Measurements from ENCODE around the gene RPUSD4. TPM values are rescaled to one million over a fixed set of nuclear protein-coding genes. Genes with fewer than 3 reads are reported as not detected.

Gene RPUSD4
- total RNA-seq, 1 experiment from 2014 or later = 40.1 TPM

DNA sequence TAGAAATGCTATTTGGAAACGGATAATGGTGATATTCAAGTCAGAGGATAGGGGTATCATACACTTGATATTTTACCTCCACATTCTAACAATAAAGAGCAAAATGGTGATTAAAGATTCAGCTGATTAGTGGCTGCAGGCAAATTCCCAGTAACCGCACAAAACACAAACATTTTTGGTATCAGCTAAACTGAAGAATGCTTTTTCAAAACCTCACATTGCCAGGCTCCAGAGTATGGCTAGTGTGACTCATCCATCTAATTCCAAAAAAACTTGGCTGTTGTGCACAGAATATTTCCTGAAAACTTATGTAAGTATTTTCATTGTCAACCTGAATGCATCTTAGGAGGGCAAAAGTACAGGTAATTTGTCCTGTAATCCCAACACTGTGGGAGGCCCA, 46.3 kb upstream of the RPUSD4 start (continued):
- TF ChIP-seq SIN3A (IDR thresholded peaks at IDR 0.05; ENCODE audit: low read depth) (no peak), POLR2AphosphoS5 (IDR thresholded peaks at IDR 0.05; ENCODE audit: low read depth, low read length) (no peak), EZH2phosphoT487 (IDR thresholded peaks at IDR 0.05; ENCODE audit: borderline replicate concordance) (no peak), CBX3 (IDR thresholded peaks at IDR 0.05; ENCODE audit: low read depth) (no peak), ELF1 (IDR thresholded peaks at IDR 0.05; ENCODE audit: borderline replicate concordance, low read depth) (no peak), ZFX (IDR thresholded peaks at IDR 0.05) (no peak)
- TF ChIP-seq, protein P1, sequence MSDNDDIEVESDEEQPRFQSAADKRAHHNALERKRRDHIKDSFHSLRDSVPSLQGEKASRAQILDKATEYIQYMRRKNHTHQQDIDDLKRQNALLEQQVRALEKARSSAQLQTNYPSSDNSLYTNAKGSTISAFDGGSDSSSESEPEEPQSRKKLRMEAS (IDR thresholded peaks at IDR 0.05) = no peak
- TF ChIP-seq, protein P2, sequence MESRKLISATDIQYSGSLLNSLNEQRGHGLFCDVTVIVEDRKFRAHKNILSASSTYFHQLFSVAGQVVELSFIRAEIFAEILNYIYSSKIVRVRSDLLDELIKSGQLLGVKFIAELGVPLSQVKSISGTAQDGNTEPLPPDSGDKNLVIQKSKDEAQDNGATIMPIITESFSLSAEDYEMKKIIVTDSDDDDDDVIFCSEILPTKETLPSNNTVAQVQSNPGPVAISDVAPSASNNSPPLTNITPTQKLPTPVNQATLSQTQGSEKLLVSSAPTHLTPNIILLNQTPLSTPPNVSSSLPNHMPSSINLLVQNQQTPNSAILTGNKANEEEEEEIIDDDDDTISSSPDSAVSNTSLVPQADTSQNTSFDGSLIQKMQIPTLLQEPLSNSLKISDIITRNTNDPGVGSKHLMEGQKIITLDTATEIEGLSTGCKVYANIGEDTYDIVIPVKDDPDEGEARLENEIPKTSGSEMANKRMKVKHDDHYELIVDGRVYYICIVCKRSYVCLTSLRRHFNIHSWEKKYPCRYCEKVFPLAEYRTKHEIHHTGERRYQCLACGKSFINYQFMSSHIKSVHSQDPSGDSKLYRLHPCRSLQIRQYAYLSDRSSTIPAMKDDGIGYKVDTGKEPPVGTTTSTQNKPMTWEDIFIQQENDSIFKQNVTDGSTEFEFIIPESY (IDR thresholded peaks at IDR 0.05; ENCODE audit: extremely low read depth, insufficient replicate concordance, low read length) = no peak

DNA sequence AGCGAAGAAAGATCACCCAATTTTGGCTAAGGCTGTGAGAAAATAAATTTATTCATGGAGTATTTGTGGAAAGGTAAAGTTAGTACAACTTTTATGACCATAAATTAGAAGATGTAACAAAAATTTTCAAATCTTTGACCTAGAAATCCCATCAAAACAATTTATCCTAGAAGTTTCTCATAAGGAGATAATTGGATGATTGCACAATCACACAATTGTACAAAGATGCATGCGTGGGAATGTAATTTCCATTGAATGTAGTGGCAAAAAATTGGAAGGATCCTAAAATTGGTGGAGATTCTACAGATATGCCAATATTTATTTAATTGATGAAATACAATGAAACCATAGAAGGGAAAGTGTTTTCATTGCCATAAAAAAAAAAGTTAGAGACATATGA, 45.7 kb upstream of the RPUSD4 start:
- ChIA-PET CTCF (no interaction called here), POLR2A (no interaction called here)
- no TSS peak for BruUV-seq (replicated peaks)

More for the DNA sequence above, 45.7 kb upstream of the RPUSD4 start:
- Histone ChIP-seq H3K27ac (ENCODE audit: low read depth, low read length) (no peak overlapping the region), H3K9ac (ENCODE audit: low read length) (no peak overlapping the region), H3K4me3 (replicated peaks in 1 of 2; ENCODE audit: low read depth in 1 of 2, low read length in 2 of 2) (no peak overlapping the region), H3K79me2 (ENCODE audit: insufficient read depth, low read length) (no peaks in the 10 kb centered on the region), H3K9me3 (ENCODE audit: control insufficient read depth in 1 of 2, insufficient read depth in 1 of 2, low read depth in 1 of 2, low read length in 2 of 2) (no peaks in the 10 kb centered on the region), H3K4me1 (ENCODE audit: control insufficient read depth in 1 of 2, insufficient read depth in 2 of 2, low read length in 2 of 2) (no peaks in the 10 kb centered on the region), H4K20me1 (ENCODE audit: insufficient read depth) (no peaks in the 10 kb centered on the region), H3K4me2 (ENCODE audit: low read length) (no peak overlapping the region), H2AFZ (ENCODE audit: low read depth, low read length, poor library complexity, severe bottlenecking) (no peak overlapping the region), H3K9me2 (ENCODE audit: insufficient read depth) (no peaks in the 10 kb centered on the region), H3K36me3 (ENCODE audit: control insufficient read depth in 1 of 2, insufficient read depth in 2 of 2, low read length in 2 of 2) (peaks cover 7 to 8% of the 10 kb centered on the region in 2 experiments), H3K27me3 (ENCODE audit: insufficient read depth, low read length) (no peaks in the 10 kb centered on the region)
- DNase-seq (ENCODE audit: low read depth, low spot score) (no peak), ATAC-seq (no peak)
- intact Hi-C loops (cut with micrococcal nuclease) = no loop called here
- RAD21 ChIA-PET (ENCODE audit: low non-redundant PET in 1 of 2, low total read pairs in 2 of 2, uncharacterized antibody in 2 of 2, unreplicated experiment in 2 of 2) = no interaction called here
- TF ChIP-seq POLR2A (IDR thresholded peaks at IDR 0.05; ENCODE audit: borderline replicate concordance, extremely low read depth, insufficient read depth, insufficient read length) (no peak), EGR1 (IDR thresholded peaks at IDR 0.05; ENCODE audit: low read depth) (no peak), TCF7L2 (IDR thresholded peaks at IDR 0.05; ENCODE audit: borderline replicate concordance, extremely low read depth, insufficient read depth, insufficient read length) (no peak), ELF1 (IDR thresholded peaks at IDR 0.05; ENCODE audit: borderline replicate concordance, low read depth) (no peak), SIN3A (IDR thresholded peaks at IDR 0.05; ENCODE audit: low read depth) (no peak), RAD21 (IDR thresholded peaks at IDR 0.05; ENCODE audit: low read depth) (no peak), ZFX (IDR thresholded peaks at IDR 0.05) (no peak), SRF (IDR thresholded peaks at IDR 0.05; ENCODE audit: low read depth) (no peak), EZH2 (IDR thresholded peaks at IDR 0.05) (no peak)
- TF ChIP-seq, protein P3, sequence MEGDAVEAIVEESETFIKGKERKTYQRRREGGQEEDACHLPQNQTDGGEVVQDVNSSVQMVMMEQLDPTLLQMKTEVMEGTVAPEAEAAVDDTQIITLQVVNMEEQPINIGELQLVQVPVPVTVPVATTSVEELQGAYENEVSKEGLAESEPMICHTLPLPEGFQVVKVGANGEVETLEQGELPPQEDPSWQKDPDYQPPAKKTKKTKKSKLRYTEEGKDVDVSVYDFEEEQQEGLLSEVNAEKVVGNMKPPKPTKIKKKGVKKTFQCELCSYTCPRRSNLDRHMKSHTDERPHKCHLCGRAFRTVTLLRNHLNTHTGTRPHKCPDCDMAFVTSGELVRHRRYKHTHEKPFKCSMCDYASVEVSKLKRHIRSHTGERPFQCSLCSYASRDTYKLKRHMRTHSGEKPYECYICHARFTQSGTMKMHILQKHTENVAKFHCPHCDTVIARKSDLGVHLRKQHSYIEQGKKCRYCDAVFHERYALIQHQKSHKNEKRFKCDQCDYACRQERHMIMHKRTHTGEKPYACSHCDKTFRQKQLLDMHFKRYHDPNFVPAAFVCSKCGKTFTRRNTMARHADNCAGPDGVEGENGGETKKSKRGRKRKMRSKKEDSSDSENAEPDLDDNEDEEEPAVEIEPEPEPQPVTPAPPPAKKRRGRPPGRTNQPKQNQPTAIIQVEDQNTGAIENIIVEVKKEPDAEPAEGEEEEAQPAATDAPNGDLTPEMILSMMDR (IDR thresholded peaks at IDR 0.05 in 2 of 3, conservative IDR thresholded peaks at IDR 0.05 in 1 of 3; ENCODE audit: borderline replicate concordance in 1 of 3, insufficient read depth in 1 of 3, low read depth in 2 of 3, low read length in 2 of 3) = no peak
- TF ChIP-seq, protein P2 (IDR thresholded peaks at IDR 0.05; ENCODE audit: extremely low read depth, insufficient replicate concordance, low read length) = no peak
- TF ChIP-seq, protein P4, sequence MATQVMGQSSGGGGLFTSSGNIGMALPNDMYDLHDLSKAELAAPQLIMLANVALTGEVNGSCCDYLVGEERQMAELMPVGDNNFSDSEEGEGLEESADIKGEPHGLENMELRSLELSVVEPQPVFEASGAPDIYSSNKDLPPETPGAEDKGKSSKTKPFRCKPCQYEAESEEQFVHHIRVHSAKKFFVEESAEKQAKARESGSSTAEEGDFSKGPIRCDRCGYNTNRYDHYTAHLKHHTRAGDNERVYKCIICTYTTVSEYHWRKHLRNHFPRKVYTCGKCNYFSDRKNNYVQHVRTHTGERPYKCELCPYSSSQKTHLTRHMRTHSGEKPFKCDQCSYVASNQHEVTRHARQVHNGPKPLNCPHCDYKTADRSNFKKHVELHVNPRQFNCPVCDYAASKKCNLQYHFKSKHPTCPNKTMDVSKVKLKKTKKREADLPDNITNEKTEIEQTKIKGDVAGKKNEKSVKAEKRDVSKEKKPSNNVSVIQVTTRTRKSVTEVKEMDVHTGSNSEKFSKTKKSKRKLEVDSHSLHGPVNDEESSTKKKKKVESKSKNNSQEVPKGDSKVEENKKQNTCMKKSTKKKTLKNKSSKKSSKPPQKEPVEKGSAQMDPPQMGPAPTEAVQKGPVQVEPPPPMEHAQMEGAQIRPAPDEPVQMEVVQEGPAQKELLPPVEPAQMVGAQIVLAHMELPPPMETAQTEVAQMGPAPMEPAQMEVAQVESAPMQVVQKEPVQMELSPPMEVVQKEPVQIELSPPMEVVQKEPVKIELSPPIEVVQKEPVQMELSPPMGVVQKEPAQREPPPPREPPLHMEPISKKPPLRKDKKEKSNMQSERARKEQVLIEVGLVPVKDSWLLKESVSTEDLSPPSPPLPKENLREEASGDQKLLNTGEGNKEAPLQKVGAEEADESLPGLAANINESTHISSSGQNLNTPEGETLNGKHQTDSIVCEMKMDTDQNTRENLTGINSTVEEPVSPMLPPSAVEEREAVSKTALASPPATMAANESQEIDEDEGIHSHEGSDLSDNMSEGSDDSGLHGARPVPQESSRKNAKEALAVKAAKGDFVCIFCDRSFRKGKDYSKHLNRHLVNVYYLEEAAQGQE (IDR thresholded peaks at IDR 0.05; ENCODE audit: low read depth) = no peak

Measured in HCT116 (cell line).